HepG2 (cell line): ENCODE measurements around the gene GPR65. TPM values are rescaled to one million over a fixed set of nuclear protein-coding genes. Genes with fewer than 3 reads are reported as not detected.

Experiments
- ATAC-seq: fragments of 200-7000 bp; cut with Tn5 transposase; 3 replicates; pipeline ENCODE4 v1.9.1; 2020; ENCODE audit warnings: mild to moderate bottlenecking, moderate library complexity
- BruUV-seq: library from RNA; stranded (reverse); fragments of 400-500 nt; replicated peaks from 2 replicates; lab custom pipeline; 2021; lab: Mats Ljungman, UMichigan
- CTCF ChIA-PET: fragments of 300-600 bp; formaldehyde crosslinking; extraction: SDS; loops from one replicate; lab custom pipeline; 2021; ENCODE audit warnings: low total read pairs, inconsistent platforms, low intra/inter-chr PET ratio; lab: Yijun Ruan, JAX
- POLR2A ChIA-PET: fragments of 350-600 bp; sonication (Branson Sonifier 250); formaldehyde crosslinking; loops from one replicate; lab custom pipeline; 2020; ENCODE audit warnings: antibody characterized with exemption, inconsistent platforms; lab: Yijun Ruan, JAX
- DNase-seq: peaks from one replicate; pipeline ENCODE4 v3.0.0-alpha.2; 2015; ENCODE audit warnings: low spot score
- FAIRE-seq: peaks from 3 replicates; lab custom pipeline; 2011; peaks lifted over from hg19 to GRCh38; lab: Jason Lieb, UNC
- H2AFZ ChIP-seq: one replicate; pipeline ENCODE4 v1.6.1; 2011; ENCODE audit warnings: low read length, inconsistent platforms
- H3K27ac ChIP-seq: fragments of 300-600 bp; 3 replicates; pipeline ENCODE4 v1.8.0; 2011; ENCODE audit warnings: mixed run types, mild to moderate bottlenecking, mixed read lengths, low read length, inconsistent platforms; ENCODE audit not compliant: insufficient read depth; ENCODE audit errors: extremely low read length
- H3K27me3 ChIP-seq, 2 experiments: fragments of 200-600 bp in 1 of 2; 2 replicates in 1 of 2; 3 replicates in 1 of 2; pipeline versions ENCODE4 v1.6.0 to v1.8.0; 2011; ENCODE audit warnings: low read length in 2 of 2, mild to moderate bottlenecking in 2 of 2, moderate library complexity in 2 of 2, inconsistent platforms in 1 of 2; ENCODE audit not compliant: insufficient read depth in 2 of 2, control insufficient read depth in 1 of 2
- H3K36me3 ChIP-seq, 2 experiments: fragments of 200-600 bp in 1 of 2; replicated peaks in 1 of 2; 2 replicates in 1 of 2; 3 replicates in 1 of 2; pipeline versions ENCODE4 v1.5.1 to v1.8.0; 2011; ENCODE audit warnings: low read length in 2 of 2, inconsistent platforms in 1 of 2; ENCODE audit not compliant: insufficient read depth in 2 of 2, control insufficient read depth in 1 of 2
- H3K4me1 ChIP-seq: 2 replicates; pipeline ENCODE4 v1.5.1; 2012; ENCODE audit warnings: low read length, inconsistent platforms; ENCODE audit not compliant: insufficient read depth
- H3K4me2 ChIP-seq: 2 replicates; pipeline ENCODE4 v1.6.0; 2011; ENCODE audit warnings: low read depth, low read length, inconsistent platforms
- H3K4me3 ChIP-seq, 3 experiments: fragments of 200-600 bp in 1 of 3; sonication (generic), shearing (Covaris generic) in 1 of 3; replicated peaks in 1 of 3; 2 replicates each; pipeline ENCODE4 v1.5.1; 2011 to 2016; ENCODE audit warnings: low read length in 3 of 3, inconsistent platforms in 2 of 3, low read depth in 2 of 3, mild to moderate bottlenecking in 2 of 3, control low read depth in 1 of 3, mixed read lengths in 1 of 3; ENCODE audit not compliant: insufficient read depth in 1 of 3
- H3K79me2 ChIP-seq: one replicate; pipeline ENCODE4 v1.6.1; 2011; ENCODE audit warnings: low read length, inconsistent platforms; ENCODE audit not compliant: insufficient read depth
- H3K9ac ChIP-seq: 2 replicates; pipeline ENCODE4 v1.6.0; 2011; ENCODE audit warnings: mild to moderate bottlenecking, low read depth, low read length, inconsistent platforms; ENCODE audit not compliant: insufficient read depth
- H3K9me3 ChIP-seq: 2 replicates; pipeline ENCODE4 v1.5.1; 2012; ENCODE audit warnings: mild to moderate bottlenecking, low read length
- H4K20me1 ChIP-seq: 2 replicates; pipeline ENCODE4 v1.6.0; 2011; ENCODE audit warnings: inconsistent platforms, mild to moderate bottlenecking, low read length, moderate library complexity; ENCODE audit not compliant: insufficient read depth
- CREB1 ChIP-seq, 2 experiments: fragments of 450-650 bp in 1 of 2; IDR thresholded peaks; 2 replicates each; pipeline ENCODE4 v1.6.1; 2016 to 2017; ENCODE audit warnings: control low read depth in 1 of 2, mild to moderate bottlenecking in 1 of 2, missing compliant biosample characterization in 1 of 2, missing genetic modification characterization in 1 of 2
- IRX3 ChIP-seq: sonication (generic); formaldehyde crosslinking; IDR thresholded peaks from 2 replicates; pipeline ENCODE4 v1.8.1; 2023; ENCODE audit warnings: mild to moderate bottlenecking, low read depth, missing genetic modification reagents, borderline replicate concordance
- MAFF ChIP-seq: IDR thresholded peaks from 2 replicates; pipeline ENCODE4 v1.6.1; 2011; ENCODE audit warnings: low read depth, low read length, improper control_type of control experiment
- MAFK ChIP-seq, 2 experiments: IDR thresholded peaks in 1 of 2; conservative IDR thresholded peaks in 1 of 2; 2 replicates each; pipeline ENCODE4 v1.6.1; 2011; ENCODE audit warnings: improper control_type of control experiment in 2 of 2, low read length in 2 of 2
- NFYC ChIP-seq: IDR thresholded peaks from 2 replicates; pipeline ENCODE4 v1.6.1; 2016; ENCODE audit warnings: missing genetic modification reagents, missing compliant biosample characterization
- SYNCRIP ChIP-seq: fragments of 200-400 bp; formaldehyde crosslinking; IDR thresholded peaks from 2 replicates; pipeline ENCODE4 v1.6.1; 2018; ENCODE audit warnings: mild to moderate bottlenecking, low read depth, low read length; ENCODE audit not compliant: insufficient read depth
- TBX2 ChIP-seq: sonication (generic); formaldehyde crosslinking; IDR thresholded peaks from 2 replicates; pipeline ENCODE4 v1.5.0; 2020; ENCODE audit warnings: missing genetic modification reagents, mild to moderate bottlenecking, borderline replicate concordance
- ZNF33A ChIP-seq: sonication (generic); formaldehyde crosslinking; IDR thresholded peaks from 2 replicates; pipeline ENCODE4 v1.5.1; 2020; ENCODE audit warnings: missing genetic modification reagents, mild to moderate bottlenecking, moderate library complexity, borderline replicate concordance
- WGBS: methylation state at CpG from one replicate; pipeline ENCODE4 v1.1.6; 2017; ENCODE audit warnings: low lambda C conversion rate; 5-methylcytosine and 5-hydroxymethylcytosine counted together
- in situ Hi-C: cut with HindIII; loops from 2 replicates; pipeline ENCODE4 v1.10.0; 2017; ENCODE audit warnings: low pct_unique_long_range_greater_than_20kb; ENCODE audit not compliant: extremely low pct_ligation_motif_present
- intact Hi-C: fragments of 100-400 bp; cut with micrococcal nuclease; formaldehyde crosslinking; loops from one replicate; pipeline ENCODE4 v1.10.0; 2022; ENCODE audit not compliant: unreplicated experiment
- polyA plus RNA-seq, 8 experiments: library from polyadenylated mRNA; depleted of rRNA in 3 of 8; stranded (reverse) in 7 of 8; unstranded in 1 of 8; fragments of >200 nt; fragmentation: Illumina TruSeq in 4 of 8; extraction: Trizol in 4 of 8; gene quantifications; 2 replicates each; pipeline versions ENCODE4 v1.2.1 to v1.2.3, GENCODE V29; 2011 to 2016; ENCODE audit warnings: low read depth in 4 of 8, missing spikeins in 1 of 8, mixed read lengths in 1 of 8; ENCODE audit not compliant: insufficient read depth in 1 of 8
- total RNA-seq, 5 experiments: library from RNA; depleted of rRNA; stranded (reverse); fragments of >200 nt; fragmentation: Illumina TruSeq; extraction: Trizol; gene quantifications; 2 replicates each; pipeline ENCODE4 v1.2.3, GENCODE V29; 2016; ENCODE audit warnings: low read depth in 1 of 5

Gene GPR65
- total and polyA plus RNA-seq, 2 of the 13 experiments (the other 11 are each of a cell fraction or from before 2014, with no cell fraction given) = not detected

GRCh38 chr14:88030892-88031291, 26.0 kb downstream of the GPR65 start (continued):
- peak; percentile 59; the same call in 1 of the 2 replicates for TF ChIP-seq CREB1 (IDR thresholded peaks at IDR 0.05)
- TF ChIP-seq CREB1 (CRISPR knock-in tag; IDR thresholded peaks at IDR 0.05) = no peak

- no peak for TF ChIP-seq NFYC
- no peak for TF ChIP-seq TBX2 (CRISPR knock-in tag)
- TF ChIP-seq SYNCRIP = no peak
- peak; percentile 82 to 88 for TF ChIP-seq MAFK (conservative IDR thresholded peaks at IDR 0.05 in 1 of 2, IDR thresholded peaks at IDR 0.05 in 1 of 2; ENCODE audit: low read length in 2 of 2)
- no peak for TF ChIP-seq ZNF33A (CRISPR knock-in tag)
- peak; percentile 86 for TF ChIP-seq MAFF
- DNase-seq (no peak), ATAC-seq (no peak), FAIRE-seq (no peak)
- H3K4me1 ChIP-seq = peaks cover 29% of the 10 kb centered on the region
- ChIA-PET POLR2A (no interaction called here), CTCF (no interaction called here)
- H3K27me3 ChIP-seq = no peaks in the 10 kb centered on the region
- H3K27ac ChIP-seq = no peak overlapping the region
- H4K20me1 ChIP-seq = no peaks in the 10 kb centered on the region
- H3K79me2 ChIP-seq = peaks cover 38% of the 10 kb centered on the region
- no peaks in the 10 kb centered on the region for H3K9me3 ChIP-seq
- peaks cover 9 to 29% of the 10 kb centered on the region in 2 experiments for H3K36me3 ChIP-seq
- in situ Hi-C loops = no loop called here
- H3K9ac ChIP-seq = no peak overlapping the region
- intact Hi-C loops = no loop called here
- WGBS = 96% methylated on average over 1 of the region's 1 CpG
- no TSS peak for BruUV-seq
- H2AFZ ChIP-seq = no peak overlapping the region
- no peak overlapping the region for H3K4me3 ChIP-seq
- H3K4me2 ChIP-seq = no peak overlapping the region
Measured at GRCh38 chr14:88032373-88032772, 27.4 kb downstream of the GPR65 start.

- WGBS = 94% methylated on average over 2 of the region's 2 CpGs
- Histone ChIP-seq H3K36me3 (peaks cover 12 to 28% of the 10 kb centered on the region in 2 experiments; a peak in 4 of 5 replicates), H3K9me3 (no peaks in the 10 kb centered on the region), H3K79me2 (peaks cover 30% of the 10 kb centered on the region), H3K4me2 (no peak overlapping the region), H3K4me1 (peaks cover 12% of the 10 kb centered on the region), H3K9ac (no peak overlapping the region), H3K27ac (no peak overlapping the region), H3K27me3 (no peaks in the 10 kb centered on the region), H4K20me1 (no peaks in the 10 kb centered on the region), H2AFZ (no peak overlapping the region), H3K4me3 (no peak overlapping the region)
- intact Hi-C loops = no loop called here
- ChIA-PET CTCF (no interaction called here), POLR2A (no interaction called here)
- no peak for DNase-seq
- no peak for FAIRE-seq
- TF ChIP-seq IRX3 (CRISPR knock-in tag) = no peak
- ATAC-seq = no peak
- in situ Hi-C loops = no loop called here
- no TSS peak for BruUV-seq
Measured at GRCh38 chr14:88034076-88034475, 29.1 kb downstream of the GPR65 start.
